Liver (tissue), 9 donors: ENCODE measurements around the gene CARD11. TPM values are rescaled to one million over a fixed set of nuclear protein-coding genes. Genes with fewer than 3 reads are reported as not detected.

ENCODE experiments used
- DNase-seq: peaks from one replicate; pipeline ENCODE4 v3.0.0-alpha.2; 2017; ENCODE audit warnings: low spot score
- H3K27ac ChIP-seq, 2 donors: one replicate each; pipeline ENCODE4 v1.7.0; 2013; ENCODE audit warnings: inconsistent platforms in 2 of 2, low read length in 2 of 2, control low read depth in 1 of 2, low read depth in 1 of 2, mild to moderate bottlenecking in 1 of 2
- H3K27me3 ChIP-seq, 4 donors: one replicate each; pipeline versions ENCODE4 v1.6.1 to v1.7.0; 2013; ENCODE audit warnings: low read length in 3 of 4, inconsistent platforms in 1 of 4, mild to moderate bottlenecking in 1 of 4, moderate library complexity in 1 of 4; ENCODE audit not compliant: control insufficient read depth in 4 of 4, insufficient read depth in 4 of 4
- H3K36me3 ChIP-seq, 4 donors: one replicate each; pipeline versions ENCODE4 v1.6.1 to v1.7.0; 2013; ENCODE audit warnings: low read length in 3 of 4, mild to moderate bottlenecking in 3 of 4, low read depth in 1 of 4, moderate library complexity in 1 of 4; ENCODE audit not compliant: control insufficient read depth in 4 of 4, insufficient read depth in 3 of 4
- H3K4me1 ChIP-seq, 4 donors: one replicate each; pipeline versions ENCODE4 v1.6.1 to v1.7.0; 2013; ENCODE audit warnings: low read length in 3 of 4, mild to moderate bottlenecking in 3 of 4, moderate library complexity in 1 of 4; ENCODE audit not compliant: control insufficient read depth in 4 of 4, insufficient read depth in 4 of 4
- H3K4me3 ChIP-seq, 3 donors: one replicate each; pipeline versions ENCODE4 v1.6.1 to v1.7.0; 2013; ENCODE audit warnings: low read length in 3 of 3, control low read depth in 1 of 3, low read depth in 1 of 3, mild to moderate bottlenecking in 1 of 3
- H3K9ac ChIP-seq, 2 donors: one replicate each; pipeline ENCODE4 v1.7.0; 2013; ENCODE audit warnings: low read length in 2 of 2, mild to moderate bottlenecking in 2 of 2, moderate library complexity in 2 of 2, control low read depth in 1 of 2, low read depth in 1 of 2
- H3K9me3 ChIP-seq, 4 donors: one replicate each; pipeline versions ENCODE4 v1.6.1 to v1.7.0; 2013; ENCODE audit warnings: low read length in 3 of 4; ENCODE audit not compliant: control insufficient read depth in 4 of 4
- EGR1 ChIP-seq, 2 donors: IDR thresholded peaks; 2 replicates each; pipeline ENCODE4 v1.6.1; 2016 to 2018; ENCODE audit warnings: antibody characterized with exemption in 2 of 2, low read depth in 2 of 2
- FOXA1 ChIP-seq: IDR thresholded peaks from 2 replicates; pipeline ENCODE4 v1.6.1; 2016; ENCODE audit warnings: antibody characterized with exemption
- FOXA2 ChIP-seq: IDR thresholded peaks from 2 replicates; pipeline ENCODE4 v1.6.1; 2016; ENCODE audit warnings: antibody characterized with exemption
- GABPA ChIP-seq, 2 donors: IDR thresholded peaks in 1 of 2; conservative IDR thresholded peaks in 1 of 2; 2 replicates each; pipeline ENCODE4 v1.6.1; 2016; ENCODE audit warnings: antibody characterized with exemption in 2 of 2, mild to moderate bottlenecking in 1 of 2, moderate library complexity in 1 of 2
- HNF4A ChIP-seq, 2 donors: conservative IDR thresholded peaks; 2 replicates each; pipeline ENCODE4 v1.6.1; 2016; ENCODE audit warnings: antibody characterized with exemption in 2 of 2, mild to moderate bottlenecking in 2 of 2
- HNF4G ChIP-seq: IDR thresholded peaks from 2 replicates; pipeline ENCODE4 v1.6.1; 2016; ENCODE audit warnings: antibody characterized with exemption
- JUND ChIP-seq, 2 donors: IDR thresholded peaks; 2 replicates each; pipeline ENCODE4 v1.6.1; 2016; ENCODE audit warnings: antibody characterized with exemption in 2 of 2
- NR2F2 ChIP-seq: IDR thresholded peaks from 2 replicates; pipeline ENCODE4 v1.6.1; 2016; ENCODE audit warnings: antibody characterized with exemption
- RAD21 ChIP-seq, 2 donors: IDR thresholded peaks; 2 replicates each; pipeline ENCODE4 v1.6.1; 2016; ENCODE audit warnings: antibody characterized with exemption in 2 of 2, mild to moderate bottlenecking in 2 of 2
- RXRA ChIP-seq, 2 donors: IDR thresholded peaks; 2 replicates each; pipeline ENCODE4 v1.6.1; 2017 to 2018; ENCODE audit warnings: antibody characterized with exemption in 2 of 2, mild to moderate bottlenecking in 1 of 2
- SP1 ChIP-seq: IDR thresholded peaks from 2 replicates; pipeline ENCODE4 v1.6.1; 2018; ENCODE audit warnings: antibody characterized with exemption, mild to moderate bottlenecking
- TAF1 ChIP-seq: conservative IDR thresholded peaks from 2 replicates; pipeline ENCODE4 v1.6.1; 2016; ENCODE audit warnings: antibody characterized with exemption, mild to moderate bottlenecking
- YY1 ChIP-seq: IDR thresholded peaks from 2 replicates; pipeline ENCODE4 v1.6.1; 2016; ENCODE audit warnings: antibody characterized with exemption, mild to moderate bottlenecking
- WGBS: extraction: QIAGEN DNeasy Blood & Tissue Kit; methylation state at CpG from one replicate; pipeline ENCODE4 v1.1.7; 2013; 5-methylcytosine and 5-hydroxymethylcytosine counted together
- polyA plus RNA-seq, 2 donors: library from polyadenylated mRNA; stranded (reverse) in 1 of 2; unstranded in 1 of 2; fragments of 200-250 nt in 1 of 2; fragments of >200 nt in 1 of 2; fragmentation: Nextera tagmentation in 1 of 2; extraction: Ambion mirVana in 1 of 2; gene quantifications; one replicate each; pipeline versions ENCODE4 v1.2.1 to v1.2.3, GENCODE V29; 2013 to 2015
- total RNA-seq, 2 donors: library from RNA; depleted of rRNA; stranded (reverse); fragments of >200 nt; gene quantifications; one replicate each; pipeline ENCODE4 v1.2.3, GENCODE V29; 2014
- TF ChIP-seq, protein P1 (sequence below): IDR thresholded peaks from 2 replicates; pipeline ENCODE4 v1.6.1; 2016; ENCODE audit warnings: antibody characterized with exemption
- TF ChIP-seq, protein P2 (sequence below): IDR thresholded peaks from 2 replicates; pipeline ENCODE4 v1.6.1; 2016; ENCODE audit warnings: antibody characterized with exemption
- TF ChIP-seq, protein P3 (sequence below): IDR thresholded peaks from 2 replicates; pipeline ENCODE4 v1.6.1; 2016; ENCODE audit warnings: antibody characterized with exemption
- TF ChIP-seq, protein P4 (sequence below): fragments of 150-350 bp; IDR thresholded peaks from 2 replicates; pipeline ENCODE4 v1.5.1; 2017; ENCODE audit warnings: improper control_type of control experiment, low read depth, low read length; ENCODE audit not compliant: missing input control
- TF ChIP-seq, protein P5 (sequence below): IDR thresholded peaks from 2 replicates; pipeline ENCODE4 v1.6.1; 2016; ENCODE audit warnings: antibody characterized with exemption, mild to moderate bottlenecking
- donor health status: healthy.
- donor health status: healthy.
- donor health status: healthy.
- donor health status: healthy.
- donor health status: healthy.

Gene CARD11
- total and polyA plus RNA-seq, 4 donors = 0.42 to 1.3 (median 0.83) TPM

DNA sequence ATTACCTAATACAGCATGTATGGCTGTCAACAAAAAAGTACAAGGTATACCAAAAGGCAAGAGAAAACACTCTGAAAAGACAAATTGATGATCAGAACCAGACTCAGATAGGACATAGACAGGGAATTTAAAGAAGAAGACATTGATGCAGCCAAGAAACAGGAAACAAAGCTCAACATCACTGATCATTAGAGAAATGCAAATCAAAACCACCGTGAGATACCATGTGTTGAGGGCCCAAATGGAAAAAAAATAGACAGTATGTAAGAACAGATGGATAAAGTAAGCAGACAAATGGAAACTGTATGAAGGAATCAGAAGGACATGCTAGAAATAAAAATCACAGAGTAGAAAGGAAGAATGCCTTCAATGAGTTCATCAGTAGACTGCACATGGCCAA, 23.3 kb downstream of the CARD11 start:
- no peak for TF ChIP-seq HNF4G
- TF ChIP-seq, protein P1, sequence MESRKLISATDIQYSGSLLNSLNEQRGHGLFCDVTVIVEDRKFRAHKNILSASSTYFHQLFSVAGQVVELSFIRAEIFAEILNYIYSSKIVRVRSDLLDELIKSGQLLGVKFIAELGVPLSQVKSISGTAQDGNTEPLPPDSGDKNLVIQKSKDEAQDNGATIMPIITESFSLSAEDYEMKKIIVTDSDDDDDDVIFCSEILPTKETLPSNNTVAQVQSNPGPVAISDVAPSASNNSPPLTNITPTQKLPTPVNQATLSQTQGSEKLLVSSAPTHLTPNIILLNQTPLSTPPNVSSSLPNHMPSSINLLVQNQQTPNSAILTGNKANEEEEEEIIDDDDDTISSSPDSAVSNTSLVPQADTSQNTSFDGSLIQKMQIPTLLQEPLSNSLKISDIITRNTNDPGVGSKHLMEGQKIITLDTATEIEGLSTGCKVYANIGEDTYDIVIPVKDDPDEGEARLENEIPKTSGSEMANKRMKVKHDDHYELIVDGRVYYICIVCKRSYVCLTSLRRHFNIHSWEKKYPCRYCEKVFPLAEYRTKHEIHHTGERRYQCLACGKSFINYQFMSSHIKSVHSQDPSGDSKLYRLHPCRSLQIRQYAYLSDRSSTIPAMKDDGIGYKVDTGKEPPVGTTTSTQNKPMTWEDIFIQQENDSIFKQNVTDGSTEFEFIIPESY = no peak
- no peak for TF ChIP-seq RXRA (IDR thresholded peaks at IDR 0.05)
- TF ChIP-seq TAF1 = no peak
- TF ChIP-seq JUND (IDR thresholded peaks at IDR 0.05) = no peak
- no peak for TF ChIP-seq EGR1 (IDR thresholded peaks at IDR 0.05; ENCODE audit: low read depth in 2 of 2)
- TF ChIP-seq, protein P2, sequence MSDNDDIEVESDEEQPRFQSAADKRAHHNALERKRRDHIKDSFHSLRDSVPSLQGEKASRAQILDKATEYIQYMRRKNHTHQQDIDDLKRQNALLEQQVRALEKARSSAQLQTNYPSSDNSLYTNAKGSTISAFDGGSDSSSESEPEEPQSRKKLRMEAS = no peak
- TF ChIP-seq RAD21 (IDR thresholded peaks at IDR 0.05) = no peak
- no peak for TF ChIP-seq YY1
- no peak for TF ChIP-seq SP1
- TF ChIP-seq GABPA (IDR thresholded peaks at IDR 0.05 in 1 of 2, conservative IDR thresholded peaks at IDR 0.05 in 1 of 2) = no peak
- TF ChIP-seq, protein P3, sequence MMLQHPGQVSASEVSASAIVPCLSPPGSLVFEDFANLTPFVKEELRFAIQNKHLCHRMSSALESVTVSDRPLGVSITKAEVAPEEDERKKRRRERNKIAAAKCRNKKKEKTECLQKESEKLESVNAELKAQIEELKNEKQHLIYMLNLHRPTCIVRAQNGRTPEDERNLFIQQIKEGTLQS = no peak
- no peak for TF ChIP-seq FOXA1
- TF ChIP-seq, protein P4, sequence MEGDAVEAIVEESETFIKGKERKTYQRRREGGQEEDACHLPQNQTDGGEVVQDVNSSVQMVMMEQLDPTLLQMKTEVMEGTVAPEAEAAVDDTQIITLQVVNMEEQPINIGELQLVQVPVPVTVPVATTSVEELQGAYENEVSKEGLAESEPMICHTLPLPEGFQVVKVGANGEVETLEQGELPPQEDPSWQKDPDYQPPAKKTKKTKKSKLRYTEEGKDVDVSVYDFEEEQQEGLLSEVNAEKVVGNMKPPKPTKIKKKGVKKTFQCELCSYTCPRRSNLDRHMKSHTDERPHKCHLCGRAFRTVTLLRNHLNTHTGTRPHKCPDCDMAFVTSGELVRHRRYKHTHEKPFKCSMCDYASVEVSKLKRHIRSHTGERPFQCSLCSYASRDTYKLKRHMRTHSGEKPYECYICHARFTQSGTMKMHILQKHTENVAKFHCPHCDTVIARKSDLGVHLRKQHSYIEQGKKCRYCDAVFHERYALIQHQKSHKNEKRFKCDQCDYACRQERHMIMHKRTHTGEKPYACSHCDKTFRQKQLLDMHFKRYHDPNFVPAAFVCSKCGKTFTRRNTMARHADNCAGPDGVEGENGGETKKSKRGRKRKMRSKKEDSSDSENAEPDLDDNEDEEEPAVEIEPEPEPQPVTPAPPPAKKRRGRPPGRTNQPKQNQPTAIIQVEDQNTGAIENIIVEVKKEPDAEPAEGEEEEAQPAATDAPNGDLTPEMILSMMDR = no peak
- TF ChIP-seq NR2F2 = no peak
- TF ChIP-seq FOXA2 = no peak
- TF ChIP-seq HNF4A (conservative IDR thresholded peaks at IDR 0.05) = no peak
- no peaks in the 10 kb centered on the region for H3K4me1 ChIP-seq
- WGBS = 87% methylated on average over 1 of the region's 1 CpG
- H3K9ac ChIP-seq = no peak overlapping the region
- no peak overlapping the region for H3K27ac ChIP-seq
- peaks cover 0 to 3% (median 0%) of the 10 kb centered on the region in 4 donors for H3K36me3 ChIP-seq
- DNase-seq = no peak
- H3K9me3 ChIP-seq = peaks cover 0 to 4% (median 2%) of the 10 kb centered on the region in 4 donors
- peaks cover 0 to 3% (median 0%) of the 10 kb centered on the region in 4 donors for H3K27me3 ChIP-seq
- no peak overlapping the region for H3K4me3 ChIP-seq

DNA sequence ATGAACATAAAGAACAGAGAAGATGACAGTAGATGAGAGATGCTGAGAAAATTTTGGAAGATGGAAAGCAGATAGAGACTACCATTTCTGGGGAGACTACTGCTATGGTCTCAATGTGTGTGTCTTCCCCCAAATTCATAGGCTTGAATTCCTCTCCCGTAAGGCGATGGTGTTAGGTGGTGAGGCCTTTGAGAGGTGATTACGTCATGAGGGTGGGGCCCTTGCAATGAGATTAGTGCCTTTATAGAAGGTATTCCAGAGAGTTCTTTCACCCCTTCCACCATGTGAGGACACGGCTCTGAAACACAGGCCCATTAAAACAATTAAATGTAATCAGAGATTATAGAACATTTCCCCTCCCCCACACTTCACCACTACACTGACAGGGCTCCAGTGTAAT, 23.9 kb downstream of the CARD11 start:
- H3K9me3 ChIP-seq = peaks cover 0 to 4% (median 1%) of the 10 kb centered on the region in 4 donors
- H3K27me3 ChIP-seq = peaks cover 0 to 3% (median 0%) of the 10 kb centered on the region in 4 donors
- WGBS = 80% methylated on average over 4 of the region's 4 CpGs
- TF ChIP-seq RXRA (IDR thresholded peaks at IDR 0.05) (no peak), EGR1 (IDR thresholded peaks at IDR 0.05; ENCODE audit: low read depth in 2 of 2) (no peak), FOXA2 (no peak), GABPA (IDR thresholded peaks at IDR 0.05 in 1 of 2, conservative IDR thresholded peaks at IDR 0.05 in 1 of 2) (no peak), FOXA1 (no peak), JUND (IDR thresholded peaks at IDR 0.05) (no peak)
- TF ChIP-seq, protein P5, sequence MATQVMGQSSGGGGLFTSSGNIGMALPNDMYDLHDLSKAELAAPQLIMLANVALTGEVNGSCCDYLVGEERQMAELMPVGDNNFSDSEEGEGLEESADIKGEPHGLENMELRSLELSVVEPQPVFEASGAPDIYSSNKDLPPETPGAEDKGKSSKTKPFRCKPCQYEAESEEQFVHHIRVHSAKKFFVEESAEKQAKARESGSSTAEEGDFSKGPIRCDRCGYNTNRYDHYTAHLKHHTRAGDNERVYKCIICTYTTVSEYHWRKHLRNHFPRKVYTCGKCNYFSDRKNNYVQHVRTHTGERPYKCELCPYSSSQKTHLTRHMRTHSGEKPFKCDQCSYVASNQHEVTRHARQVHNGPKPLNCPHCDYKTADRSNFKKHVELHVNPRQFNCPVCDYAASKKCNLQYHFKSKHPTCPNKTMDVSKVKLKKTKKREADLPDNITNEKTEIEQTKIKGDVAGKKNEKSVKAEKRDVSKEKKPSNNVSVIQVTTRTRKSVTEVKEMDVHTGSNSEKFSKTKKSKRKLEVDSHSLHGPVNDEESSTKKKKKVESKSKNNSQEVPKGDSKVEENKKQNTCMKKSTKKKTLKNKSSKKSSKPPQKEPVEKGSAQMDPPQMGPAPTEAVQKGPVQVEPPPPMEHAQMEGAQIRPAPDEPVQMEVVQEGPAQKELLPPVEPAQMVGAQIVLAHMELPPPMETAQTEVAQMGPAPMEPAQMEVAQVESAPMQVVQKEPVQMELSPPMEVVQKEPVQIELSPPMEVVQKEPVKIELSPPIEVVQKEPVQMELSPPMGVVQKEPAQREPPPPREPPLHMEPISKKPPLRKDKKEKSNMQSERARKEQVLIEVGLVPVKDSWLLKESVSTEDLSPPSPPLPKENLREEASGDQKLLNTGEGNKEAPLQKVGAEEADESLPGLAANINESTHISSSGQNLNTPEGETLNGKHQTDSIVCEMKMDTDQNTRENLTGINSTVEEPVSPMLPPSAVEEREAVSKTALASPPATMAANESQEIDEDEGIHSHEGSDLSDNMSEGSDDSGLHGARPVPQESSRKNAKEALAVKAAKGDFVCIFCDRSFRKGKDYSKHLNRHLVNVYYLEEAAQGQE = no peak
- no peak overlapping the region for H3K4me3 ChIP-seq
- DNase-seq = no peak
- H3K4me1 ChIP-seq = no peaks in the 10 kb centered on the region
- H3K27ac ChIP-seq = no peak overlapping the region
- H3K36me3 ChIP-seq = no peaks in the 10 kb centered on the region
- H3K9ac ChIP-seq = no peak overlapping the region
